HG03175 (cell line): ENCODE results near the gene COL27A1.
"Not testable (repeated sequence)": the region's sequence is repeated elsewhere in the genome, so short reads cannot be mapped to it uniquely, and the experiment has no call there.

Source experiments
- ATAC-seq: cut with Tn5 transposase; IDR thresholded peaks from one replicate; pipeline ENCODE4 v1.9.1; 2021; ENCODE audit warnings: mild to moderate bottlenecking, moderate library complexity; ENCODE audit not compliant: unreplicated experiment

COL27A1 gene

DNA sequence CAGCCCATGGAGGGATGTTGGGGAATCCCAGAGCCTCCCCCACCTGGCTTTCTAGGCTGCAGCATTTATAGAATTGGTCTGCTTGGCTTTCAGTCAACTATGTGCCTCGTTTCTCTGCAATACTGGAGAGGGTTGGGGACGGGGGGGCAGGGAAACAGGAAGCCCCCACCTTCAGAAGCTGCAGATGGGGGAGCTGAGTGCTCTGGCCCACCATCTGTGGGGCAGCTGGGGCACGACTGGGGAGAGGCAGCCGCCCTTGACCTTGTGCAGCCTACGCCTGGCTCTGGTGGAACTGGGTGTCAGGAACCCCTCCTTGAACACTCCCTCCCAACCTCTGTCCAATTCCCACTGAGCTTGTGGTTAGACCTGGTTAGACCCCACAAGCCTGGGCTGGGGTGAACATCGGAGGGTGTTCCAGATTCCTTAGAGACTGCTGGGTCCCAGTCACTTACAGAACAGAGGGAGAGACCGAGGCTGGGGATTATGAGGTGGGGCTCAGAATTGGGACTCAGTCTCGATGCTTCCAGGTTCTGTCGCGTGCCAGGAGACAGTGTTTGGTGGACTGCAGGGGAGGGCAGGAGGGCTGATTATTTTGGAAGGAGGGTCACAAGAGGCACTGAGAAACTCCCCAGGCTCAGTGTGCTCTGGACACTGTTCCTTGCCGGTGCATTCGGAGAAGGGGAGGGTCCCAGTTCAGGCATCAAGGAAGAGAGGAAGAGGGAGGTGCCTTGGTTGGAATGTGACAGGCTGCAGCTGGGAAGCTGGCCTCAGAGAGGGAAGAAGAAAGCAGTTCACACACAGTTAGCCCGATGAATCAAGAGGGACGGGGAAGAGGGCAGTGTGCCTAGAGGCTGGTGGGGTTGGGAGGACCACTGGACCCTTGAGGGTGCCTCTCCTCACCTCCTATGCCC lies 25.6 kb downstream of the COL27A1 start:
- no peak for ATAC-seq

DNA sequence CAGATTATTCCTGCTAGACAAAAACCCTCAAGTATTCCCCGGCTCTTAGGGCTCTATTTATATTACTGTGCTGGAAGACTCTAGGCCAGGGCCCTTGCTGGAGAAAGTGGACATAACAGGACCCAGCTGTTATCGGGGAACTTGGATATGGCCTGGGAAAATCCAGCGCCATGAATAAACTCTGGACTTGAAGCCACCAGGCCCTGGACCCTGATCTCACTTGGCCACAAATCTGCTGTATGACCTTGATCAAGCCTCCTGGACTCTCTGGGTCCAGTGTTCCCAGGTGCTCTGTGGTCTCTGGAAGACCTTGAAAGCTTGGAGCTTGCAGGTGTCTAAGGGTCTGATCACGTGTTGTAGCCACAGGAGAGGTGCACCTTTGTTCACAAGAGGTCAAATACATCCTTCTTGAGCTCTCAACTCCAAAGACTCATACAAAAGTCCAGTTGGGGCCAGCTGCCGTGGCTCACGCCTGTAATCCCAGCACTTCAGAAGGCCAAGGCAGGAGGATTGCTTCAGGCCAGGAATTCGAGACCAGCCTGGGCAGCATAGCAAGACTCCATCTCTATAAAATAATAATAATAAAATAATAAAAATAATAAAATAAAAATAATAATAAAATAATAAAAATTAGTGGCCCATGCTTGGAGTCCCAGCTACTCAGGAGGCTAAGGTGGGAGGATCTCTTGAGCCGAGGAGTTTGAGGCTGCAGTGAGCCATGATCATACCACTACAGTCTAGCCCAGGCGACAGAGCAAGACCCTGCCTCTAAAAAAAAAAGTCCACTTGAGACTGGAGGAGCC lies 26.5 kb downstream of the COL27A1 start:
- no peak for ATAC-seq

DNA sequence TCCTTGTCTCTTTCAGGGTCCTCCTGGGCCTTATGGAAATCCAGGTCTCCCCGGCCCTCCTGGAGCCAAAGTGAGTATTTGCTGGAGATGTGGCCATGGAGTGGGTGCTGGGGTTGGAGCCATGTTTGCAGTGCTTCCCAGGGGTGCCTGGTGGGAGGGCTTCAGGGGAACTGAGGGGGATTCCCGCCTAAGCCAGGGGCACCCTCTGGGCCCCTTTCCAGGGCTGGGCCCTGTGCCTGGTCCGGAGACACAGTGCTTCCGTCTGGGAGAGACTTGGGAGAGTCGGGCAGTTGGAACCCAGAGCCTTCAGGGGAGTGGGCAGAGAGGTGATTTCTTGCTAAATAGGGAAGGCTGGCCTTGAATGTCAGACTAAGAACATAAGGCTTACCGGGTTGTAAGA lies 27.7 kb downstream of the COL27A1 start:
- ATAC-seq, result no peak

DNA sequence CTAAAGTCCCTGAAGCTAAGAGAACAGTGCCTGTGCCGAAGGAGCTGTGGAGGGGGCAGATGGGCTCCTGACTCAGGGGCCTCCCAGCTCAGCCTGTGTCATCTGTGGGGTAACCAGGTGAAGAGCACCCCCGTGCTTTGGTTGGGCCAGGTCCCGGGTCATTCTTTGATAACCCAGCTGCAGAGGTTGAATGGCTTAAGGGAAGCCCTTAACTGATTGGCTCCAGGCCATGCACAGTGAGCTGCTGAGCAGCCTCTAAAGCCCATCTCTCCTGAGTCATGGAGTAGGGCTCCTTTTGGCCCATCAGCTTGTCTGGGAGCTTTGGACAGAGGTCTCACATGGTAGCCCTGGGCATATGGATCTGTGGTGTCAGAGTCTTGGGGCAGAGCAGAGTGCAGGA lies 28.7 kb downstream of the COL27A1 start:
- ATAC-seq, result no peak

DNA sequence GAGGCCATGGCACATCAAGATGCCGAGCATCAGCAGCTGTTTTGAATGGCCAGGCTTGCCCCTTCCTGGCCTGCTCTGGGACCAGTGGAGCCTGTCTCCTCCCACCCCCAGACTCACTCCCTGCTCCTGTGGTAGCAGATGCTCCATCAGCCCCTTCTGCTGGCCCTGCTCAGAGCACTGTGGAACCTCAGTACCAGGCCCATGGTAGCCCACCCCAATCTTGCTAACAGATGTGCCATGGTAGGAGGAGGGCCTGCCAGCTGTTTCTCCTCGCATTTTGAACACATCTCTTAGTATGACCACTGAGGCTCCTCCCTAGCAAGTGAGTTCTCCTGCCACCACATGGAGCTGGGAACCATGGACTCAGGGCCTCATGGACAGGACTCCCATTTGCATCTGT lies 29.5 kb downstream of the COL27A1 start:
- ATAC-seq, result no peak

DNA sequence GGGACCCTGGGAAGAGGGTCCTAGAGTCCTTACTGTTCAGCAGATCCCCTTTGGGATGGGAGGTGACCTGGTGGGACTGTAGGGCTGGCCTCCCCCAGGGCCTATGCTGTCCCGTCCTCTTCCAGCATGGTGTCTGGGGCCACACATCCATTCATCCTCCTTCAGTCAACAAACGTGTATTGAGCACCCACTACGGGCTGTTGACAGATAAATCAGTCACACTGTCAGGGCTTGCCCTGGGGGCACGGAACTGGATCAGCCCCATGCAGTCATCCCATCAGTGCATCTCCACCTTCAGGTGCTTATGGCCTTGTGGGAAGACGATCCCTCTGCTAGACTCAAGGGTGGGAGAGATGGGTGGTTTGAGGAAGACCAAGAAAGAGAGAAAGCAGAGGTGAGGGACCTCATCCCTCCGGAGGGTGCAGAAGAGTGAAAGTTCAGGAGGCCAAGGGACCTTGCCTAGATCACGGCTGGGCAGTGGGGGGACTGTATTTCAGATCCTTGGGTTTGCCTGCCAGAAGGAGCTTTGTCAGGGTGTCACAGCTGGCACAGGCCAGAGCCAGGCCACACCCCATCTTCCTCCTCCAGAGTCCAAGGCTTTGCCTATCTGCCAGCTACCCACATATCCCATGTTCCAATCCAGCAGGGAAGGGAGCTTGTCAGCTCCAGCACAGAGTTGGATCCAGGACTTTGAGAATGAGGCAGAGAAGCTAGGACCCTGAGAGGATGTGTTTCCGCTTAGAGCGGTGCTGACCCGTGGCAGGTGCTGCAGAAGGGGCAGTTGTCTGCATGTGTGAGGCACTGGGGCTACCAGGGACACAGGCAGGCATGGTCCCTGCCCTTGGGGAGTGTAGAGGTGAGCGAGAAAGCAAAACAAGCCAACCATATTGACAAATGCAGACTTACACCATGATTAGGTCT lies 30.5 kb downstream of the COL27A1 start:
- no peak for ATAC-seq

DNA sequence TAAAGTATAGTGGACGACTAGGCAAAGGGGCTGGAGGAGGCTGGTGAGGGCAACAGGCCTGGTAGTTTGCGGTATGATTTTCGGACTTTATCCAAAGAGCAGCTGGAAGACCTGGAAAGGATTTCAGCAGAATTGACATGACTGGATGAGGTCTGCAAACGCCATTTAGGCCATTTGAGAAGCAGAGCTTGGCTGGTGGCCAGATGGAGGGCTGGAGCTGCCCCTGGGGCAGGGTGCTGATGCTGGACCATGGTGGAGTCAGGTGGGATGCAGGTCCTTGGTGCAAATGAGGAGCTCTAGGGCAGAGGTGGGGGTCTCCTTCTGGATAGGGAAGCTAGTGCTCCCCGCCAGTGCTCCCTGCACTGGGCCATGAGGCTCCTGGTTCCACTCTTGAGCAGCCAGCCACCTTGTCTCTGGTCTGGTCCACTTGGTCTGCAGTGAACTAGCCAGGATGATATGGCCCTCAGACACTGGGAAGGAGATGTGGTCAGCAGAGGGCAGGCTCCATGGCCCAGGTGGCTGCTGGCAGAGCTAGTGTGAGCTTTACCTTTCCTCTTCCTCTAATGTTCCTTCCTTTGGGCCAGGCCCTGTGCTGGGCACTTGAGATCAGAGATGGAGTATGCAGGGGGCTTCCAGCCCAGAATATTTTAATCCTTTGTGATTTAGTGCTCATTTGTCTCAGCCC lies 31.4 kb downstream of the COL27A1 start:
- no peak for ATAC-seq

DNA sequence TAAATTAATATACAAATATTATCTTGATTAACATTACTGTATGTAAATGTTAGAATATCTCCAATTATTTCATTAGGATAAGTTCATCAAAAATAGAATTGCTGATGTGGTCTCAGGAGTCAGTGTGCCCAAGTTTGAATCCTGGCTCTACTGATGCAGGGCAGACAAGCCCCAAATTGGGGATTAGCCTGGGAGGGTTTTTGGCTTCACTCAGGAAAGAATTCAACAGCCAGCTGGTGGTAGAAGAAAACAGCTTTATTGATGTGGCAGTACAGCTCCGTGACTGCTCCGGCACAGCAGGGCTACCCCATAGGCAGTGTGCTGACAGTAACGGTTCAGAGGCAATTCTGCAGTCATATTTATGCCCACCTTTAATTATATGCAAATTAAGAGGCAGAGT lies 32.5 kb downstream of the COL27A1 start:
- ATAC-seq, result no peak

DNA sequence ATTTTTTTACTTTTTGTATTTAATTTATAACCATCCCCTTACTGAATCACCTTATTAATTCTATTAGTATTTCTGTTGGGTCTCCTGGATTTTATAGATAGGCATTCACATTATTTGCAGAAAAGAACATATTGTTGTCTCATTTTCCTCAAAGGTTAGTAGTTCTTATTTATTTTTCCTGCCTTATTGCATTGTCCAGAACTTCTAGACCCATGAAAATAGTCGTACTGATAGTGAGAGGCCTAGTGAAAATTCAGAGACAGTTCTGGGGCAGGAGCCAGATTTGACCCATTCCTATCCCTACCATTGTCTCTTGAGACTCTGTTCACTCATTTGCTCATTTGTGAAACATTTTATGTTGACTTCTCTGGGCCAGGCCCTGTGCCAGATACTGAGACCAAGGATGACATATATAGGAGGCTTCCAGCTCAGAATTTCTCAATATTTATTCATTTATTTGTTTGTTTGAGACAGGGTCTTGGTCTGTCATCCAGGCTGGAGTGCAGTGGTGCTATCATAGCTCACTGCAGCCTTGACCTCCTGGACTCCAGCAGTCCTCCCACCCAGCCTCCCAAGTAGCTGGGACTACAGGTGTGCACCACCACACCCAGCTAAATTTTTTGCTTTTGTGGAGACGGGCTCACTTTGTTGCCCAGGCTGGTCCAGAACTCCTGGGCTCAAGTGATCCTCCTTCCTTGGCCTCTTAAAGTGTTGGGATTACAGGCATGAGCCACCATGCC lies 34.7 kb downstream of the COL27A1 start:
- no peak for ATAC-seq

DNA sequence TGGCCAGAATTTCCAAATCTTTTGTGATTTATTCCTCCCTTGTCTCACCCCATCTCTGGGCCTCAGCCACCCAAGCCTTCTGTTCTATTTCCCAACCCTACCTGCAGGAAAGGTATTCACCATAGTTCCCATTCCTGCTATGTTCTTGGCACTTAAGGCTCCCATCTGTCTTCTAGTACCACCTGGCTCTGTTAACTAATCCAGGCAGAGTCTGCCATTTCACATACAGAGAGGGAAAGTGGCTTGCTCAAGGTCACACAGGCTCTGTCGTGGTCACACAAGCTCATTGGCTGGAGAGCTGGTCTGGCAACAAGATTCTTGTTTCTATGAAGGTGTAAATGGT lies 35.2 kb downstream of the COL27A1 start:
- no peak for ATAC-seq

DNA sequence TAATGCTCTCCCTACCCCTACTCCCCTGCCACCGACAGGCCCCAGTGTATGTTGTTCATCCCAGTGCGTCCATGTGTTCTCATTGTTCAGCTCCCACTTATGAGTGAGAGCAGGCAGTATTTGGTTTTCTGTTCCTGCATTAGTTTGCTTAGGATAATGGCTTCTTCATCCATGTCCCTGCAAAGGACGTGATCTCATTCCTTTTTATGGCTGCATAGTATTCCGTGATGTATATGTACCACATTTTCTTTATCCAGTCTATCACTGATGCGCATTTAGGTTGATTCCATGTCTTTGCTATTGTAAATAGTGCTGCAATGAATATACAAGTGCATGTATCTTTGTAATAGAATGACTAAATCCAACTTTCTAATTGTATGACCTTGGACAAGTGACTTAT lies 36.1 kb downstream of the COL27A1 start:
- ATAC-seq, result not testable (repeated sequence)

DNA sequence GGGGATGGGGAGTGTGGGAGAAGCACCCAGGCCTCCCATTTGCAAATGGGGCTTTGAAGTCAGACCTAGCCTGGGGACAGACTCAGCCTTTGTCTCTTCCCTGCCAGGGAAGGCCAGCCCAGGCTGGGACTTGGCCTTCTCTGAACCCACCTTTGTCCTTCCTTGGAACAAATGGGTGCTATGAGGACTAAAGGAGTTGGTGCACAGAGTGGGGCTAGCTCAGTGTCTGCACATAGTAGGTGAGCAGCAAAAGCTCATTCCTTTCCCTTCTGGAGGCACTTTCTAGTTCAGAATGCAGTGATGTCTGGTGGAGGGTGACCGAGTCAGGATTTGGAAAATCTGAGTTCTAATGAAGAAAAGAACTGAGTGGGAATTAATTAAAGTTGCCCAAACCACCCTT lies 37.2 kb downstream of the COL27A1 start:
- ATAC-seq, result no peak

DNA sequence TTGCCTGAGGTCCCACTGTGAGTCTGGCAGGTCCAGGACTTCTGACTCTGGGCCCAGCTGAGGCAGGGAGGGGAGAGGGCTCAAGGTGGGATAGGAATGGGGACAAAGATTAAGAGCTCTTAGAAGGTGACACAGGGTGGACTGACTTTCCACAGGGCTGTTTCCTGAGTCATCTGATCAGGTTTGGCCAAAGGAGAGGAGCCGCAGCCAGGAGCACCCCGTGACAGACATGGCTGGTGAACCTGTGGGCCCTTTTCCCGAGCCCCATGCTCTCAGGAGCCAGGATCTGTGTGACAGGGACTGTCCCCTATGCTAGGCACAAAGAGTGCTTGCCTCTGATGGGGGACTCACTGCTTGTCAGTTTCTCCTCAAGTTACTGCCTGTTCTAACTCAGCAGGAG lies 37.8 kb downstream of the COL27A1 start:
- no peak for ATAC-seq

DNA sequence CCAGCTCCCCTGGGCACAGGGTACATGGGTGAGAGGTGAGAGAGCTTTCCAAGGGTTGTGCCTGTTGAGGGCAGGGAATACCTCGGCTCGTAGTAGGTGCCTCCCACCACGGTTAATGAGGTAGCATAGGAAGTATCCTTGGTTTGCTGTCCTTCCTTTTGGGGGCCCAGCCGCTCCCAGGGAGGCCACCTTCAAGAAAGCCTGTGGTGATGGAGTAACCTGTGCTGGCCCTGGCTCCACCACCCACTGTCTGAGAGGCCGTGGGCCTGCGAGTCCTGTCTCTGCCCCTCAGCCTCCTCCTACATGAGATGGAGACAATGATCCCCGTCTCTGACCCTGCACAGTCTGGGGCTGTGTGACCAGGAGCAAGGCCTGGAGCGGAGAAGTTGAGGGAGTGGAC lies 40.8 kb downstream of the COL27A1 start:
- no peak for ATAC-seq

DNA sequence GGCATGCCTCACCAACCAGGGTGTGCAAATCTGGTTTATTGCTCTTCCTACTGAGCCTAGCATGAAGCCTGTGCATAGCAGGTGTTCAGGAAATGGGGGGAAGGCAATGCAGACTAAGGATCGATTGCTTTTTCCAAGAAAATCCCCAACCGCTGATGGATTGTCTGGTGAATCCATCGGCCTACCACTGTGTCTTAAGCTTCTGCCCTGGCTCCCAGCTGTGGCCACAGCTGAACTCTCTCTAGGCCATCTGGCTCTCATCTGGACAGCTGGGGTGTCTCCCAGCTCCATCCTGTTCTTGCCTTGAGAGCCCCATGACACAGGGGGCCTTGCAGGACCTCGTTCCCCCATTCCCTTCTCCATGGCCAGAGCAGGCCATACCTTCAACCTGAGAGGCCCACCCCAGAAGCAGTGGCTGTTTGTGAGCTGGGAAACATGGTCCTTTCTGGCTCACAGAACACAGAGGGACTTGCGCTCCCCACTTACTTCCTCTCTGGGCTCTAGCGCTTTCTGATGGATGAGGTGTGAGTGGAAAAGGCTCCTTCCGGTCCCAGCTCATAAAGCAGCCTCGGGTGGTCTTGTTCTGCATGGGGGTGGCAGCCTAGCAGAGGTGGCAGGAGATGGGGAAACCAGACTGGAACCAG lies 41.8 kb downstream of the COL27A1 start:
- ATAC-seq, result no peak

DNA sequence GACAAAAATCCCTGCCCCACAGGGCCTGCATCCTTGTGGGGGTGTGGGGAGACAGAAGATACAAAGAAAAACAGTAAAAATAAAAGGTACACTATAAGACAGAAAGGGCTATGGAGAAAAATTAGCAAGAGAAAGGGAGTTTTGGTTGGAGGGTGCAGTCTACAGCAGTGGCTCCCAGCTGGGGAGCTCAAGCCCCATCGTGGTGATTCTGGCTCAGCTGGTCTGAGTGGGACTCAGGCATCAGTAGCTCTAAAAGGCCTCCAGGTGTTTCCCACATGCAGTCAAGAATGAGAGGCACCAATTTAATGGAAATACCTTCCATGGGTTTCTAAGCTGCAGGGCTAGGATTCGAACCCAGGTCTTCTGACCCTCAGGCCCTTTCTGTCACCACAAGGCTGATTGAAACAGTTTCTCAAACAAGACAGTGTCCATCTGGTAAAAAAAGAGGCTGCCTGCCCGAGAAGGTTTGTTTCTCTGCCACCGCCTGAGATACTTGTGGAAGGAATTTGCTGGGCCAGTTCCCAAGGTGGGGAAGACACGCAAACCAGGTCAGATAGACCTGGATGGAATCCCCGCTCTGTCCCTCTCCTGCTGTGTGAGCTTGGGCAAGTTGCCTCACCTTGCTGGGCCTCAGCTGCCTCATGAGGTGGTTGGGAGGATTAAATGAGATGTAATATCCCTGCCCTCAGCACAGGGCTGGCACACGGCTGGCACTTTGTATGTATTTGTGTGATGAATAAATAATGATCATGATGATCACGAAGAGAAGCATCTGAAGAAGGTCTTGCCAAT lies 43.1 kb downstream of the COL27A1 start:
- ATAC-seq, result no peak

DNA sequence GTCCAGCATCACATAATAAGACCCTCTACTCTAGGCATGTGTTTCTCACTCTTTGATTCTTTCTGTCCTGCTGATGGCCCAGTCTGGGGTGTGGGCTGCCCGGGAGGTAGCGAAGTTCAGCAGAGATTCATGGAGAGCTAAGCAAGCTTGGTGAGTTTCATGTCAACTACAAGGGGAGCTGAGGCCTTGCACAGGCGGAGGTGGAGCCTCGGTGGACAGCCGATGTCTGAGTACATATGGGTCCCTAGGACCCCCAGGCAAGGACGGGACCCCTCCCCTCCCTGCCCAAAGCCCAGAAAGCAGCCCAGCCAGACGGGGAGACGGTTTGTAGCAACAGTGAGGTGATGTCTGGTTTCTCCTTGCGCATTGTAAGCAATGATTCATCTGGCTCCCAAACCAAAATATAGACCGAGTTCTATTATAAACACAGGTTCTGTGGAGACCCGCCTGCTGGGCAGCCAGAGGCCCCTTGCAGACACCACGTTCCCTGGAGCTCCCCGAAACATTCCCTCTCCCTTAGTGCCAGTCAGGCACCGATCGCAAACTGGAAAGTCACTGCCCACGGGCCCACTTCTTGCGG lies 45.5 kb downstream of the COL27A1 start:
- ATAC-seq, result no peak

DNA sequence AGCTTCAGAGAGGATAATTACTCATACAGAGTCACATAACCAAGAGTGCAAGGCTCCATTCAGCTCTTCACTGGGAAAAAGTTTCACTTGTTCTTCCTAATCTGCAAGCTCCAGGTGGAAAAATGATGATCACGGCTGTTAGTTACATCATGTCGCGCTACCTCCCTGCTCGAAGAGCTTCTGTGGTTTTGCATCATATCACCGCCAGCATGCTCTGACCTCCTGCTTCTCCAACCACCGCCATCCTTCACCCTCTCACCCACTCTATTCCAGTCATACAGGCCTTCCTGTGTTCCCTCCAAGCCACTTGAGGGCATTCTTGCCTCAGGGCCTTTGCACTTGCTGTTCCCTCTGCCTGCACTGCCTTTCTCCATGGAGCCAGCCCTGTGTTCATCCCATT lies 47.1 kb downstream of the COL27A1 start:
- ATAC-seq, result no peak
